Thymus (tissue), 11 donors: Measurements from ENCODE around the gene OR4N5. TPM values are rescaled to one million over a fixed set of nuclear protein-coding genes. Genes with fewer than 3 reads are reported as not detected.

ENCODE experiments used
- DNase-seq, 9 donors: peaks; one replicate each; pipeline ENCODE4 v3.0.0-alpha.2; 2013; ENCODE audit warnings: low spot score in 9 of 9, low read depth in 6 of 9, missing footprints in 1 of 9
- H3K27ac ChIP-seq, 2 donors: one replicate each; pipeline ENCODE4 v1.5.1; 2013; ENCODE audit warnings: control low read depth in 1 of 2, low read depth in 1 of 2, low read length in 1 of 2, mild to moderate bottlenecking in 1 of 2, moderate library complexity in 1 of 2
- H3K27me3 ChIP-seq, 2 donors: one replicate each; pipeline ENCODE4 v1.5.1; 2013; ENCODE audit warnings: low read length in 1 of 2; ENCODE audit not compliant: control insufficient read depth in 2 of 2, insufficient read depth in 1 of 2
- H3K36me3 ChIP-seq, 2 donors: one replicate each; pipeline ENCODE4 v1.5.1; 2013; ENCODE audit warnings: low read length in 1 of 2, mild to moderate bottlenecking in 1 of 2, moderate library complexity in 1 of 2; ENCODE audit not compliant: control insufficient read depth in 2 of 2, insufficient read depth in 2 of 2
- H3K4me1 ChIP-seq, 2 donors: one replicate each; pipeline ENCODE4 v1.5.1; 2013; ENCODE audit warnings: low read length in 2 of 2; ENCODE audit not compliant: control insufficient read depth in 2 of 2, insufficient read depth in 2 of 2
- H3K4me3 ChIP-seq, 2 donors: one replicate each; pipeline ENCODE4 v1.5.1; 2013; ENCODE audit warnings: low read length in 2 of 2, control low read depth in 1 of 2, mild to moderate bottlenecking in 1 of 2
- H3K9me3 ChIP-seq, 2 donors: one replicate each; pipeline ENCODE4 v1.5.1; 2013; ENCODE audit warnings: low read length in 1 of 2, mild to moderate bottlenecking in 1 of 2; ENCODE audit not compliant: control insufficient read depth in 2 of 2, insufficient read depth in 1 of 2
- WGBS: extraction: QIAGEN DNeasy Blood & Tissue Kit; methylation state at CpG from one replicate; pipeline ENCODE4 v1.1.7; 2013; 5-methylcytosine and 5-hydroxymethylcytosine counted together
- polyA plus RNA-seq: library from polyadenylated mRNA; stranded (reverse); fragments of 200-250 nt; gene quantifications from one replicate; pipeline ENCODE4 v1.2.3, GENCODE V29; 2013
- total RNA-seq: library from RNA; stranded (reverse); fragments of 120-200 nt; gene quantifications from one replicate; pipeline ENCODE4 v1.2.4, GENCODE V29; 2013
- donor health status: healthy.

OR4N5 gene
- total and polyA plus RNA-seq, 2 donors: under 0.01 TPM; not detected in 1

- H3K4me3 ChIP-seq: no peak overlapping the region
- H3K9me3 ChIP-seq: no peaks in the 10 kb centered on the region
- H3K36me3 ChIP-seq: no peaks in the 10 kb centered on the region
- no peak for DNase-seq
- H3K4me1 ChIP-seq: no peaks in the 10 kb centered on the region
- 58% methylated on average over 5 of the region's 5 CpGs for WGBS
- no peaks in the 10 kb centered on the region for H3K27me3 ChIP-seq
- H3K27ac ChIP-seq: no peak overlapping the region
These were observed 45.6 kb downstream of the OR4N5 start for GRCh38 chr14:20184181-20184580.

- H3K4me3 ChIP-seq: no peak within 1 kb of the TSS
- no peaks in the 10 kb centered on the region for H3K4me1 ChIP-seq
- no peak for DNase-seq
- no peak within 1 kb of the TSS for H3K27ac ChIP-seq
- H3K9me3 ChIP-seq: no peaks in the 10 kb centered on the region
- no peaks in the 10 kb centered on the region for H3K36me3 ChIP-seq
- no peaks in the 10 kb centered on the region for H3K27me3 ChIP-seq
- WGBS: 72% methylated on average over 1 of the region's 1 CpG
These were observed 52.0 kb downstream of the OR4N5 start, which contains the start of gene OR11G2 for GRCh38 chr14:20190596-20190995. OR11G2 (plus strand) TSS chr14:20190896; CDS start chr14:20197438, 6,542 bp downstream.

- H3K36me3 ChIP-seq: no peaks in the 10 kb centered on the region
- no peak overlapping the region for H3K27ac ChIP-seq
- no peaks in the 10 kb centered on the region for H3K9me3 ChIP-seq
- 91% methylated on average over 3 of the region's 3 CpGs for WGBS
- H3K4me3 ChIP-seq: no peak overlapping the region
- no peaks in the 10 kb centered on the region for H3K4me1 ChIP-seq
- DNase-seq: no peak
- no peaks in the 10 kb centered on the region for H3K27me3 ChIP-seq
These were observed 52.8 kb downstream of the OR4N5 start for GRCh38 chr14:20191396-20191795.

- Histone ChIP-seq H3K27me3 (no peaks in the 10 kb centered on the region), H3K9me3 (no peaks in the 10 kb centered on the region), H3K4me1 (no peaks in the 10 kb centered on the region), H3K36me3 (no peaks in the 10 kb centered on the region), H3K27ac (no peak overlapping the region), H3K4me3 (no peak overlapping the region)
- DNase-seq: no peak
These were observed 55.5 kb downstream of the OR4N5 start for GRCh38 chr14:20194101-20194500.

Other genes with a start within 250 kb of the OR4N5 start
- gene OR4K5, start 218.2 kb upstream of the OR4N5 start, total RNA-seq: not detected
- not detected for gene OR4K5, start 218.2 kb upstream of the OR4N5 start, polyA plus RNA-seq
- gene OR4K1, start 207.9 kb upstream of the OR4N5 start, total RNA-seq: not detected
- 0.02 TPM for gene OR4K1, start 207.9 kb upstream of the OR4N5 start, polyA plus RNA-seq
- gene OR4K15, start 163.2 kb upstream of the OR4N5 start, total RNA-seq: not detected
- gene OR4K15, start 163.2 kb upstream of the OR4N5 start, polyA plus RNA-seq: not detected
- gene OR4Q2, start 136.7 kb upstream of the OR4N5 start, total RNA-seq: not detected
- not detected for gene OR4Q2, start 136.7 kb upstream of the OR4N5 start, polyA plus RNA-seq
- not detected for gene OR4K14, start 119.5 kb upstream of the OR4N5 start, total RNA-seq
- not detected for gene OR4K14, start 119.5 kb upstream of the OR4N5 start, polyA plus RNA-seq
- not detected for gene OR4K13, start 102.8 kb upstream of the OR4N5 start, total RNA-seq
- gene OR4K13, start 102.8 kb upstream of the OR4N5 start, polyA plus RNA-seq: not detected
- not detected for gene OR4L1, start 78.8 kb upstream of the OR4N5 start, total RNA-seq
- not detected for gene OR4L1, start 78.8 kb upstream of the OR4N5 start, polyA plus RNA-seq
- gene OR4K17, start 28.1 kb upstream of the OR4N5 start, total RNA-seq: not detected
- gene OR4K17, start 28.1 kb upstream of the OR4N5 start, polyA plus RNA-seq: under 0.01 TPM
- gene OR11G2, start 52.1 kb downstream of the OR4N5 start, total RNA-seq: not detected
- gene OR11G2, start 52.1 kb downstream of the OR4N5 start, polyA plus RNA-seq: not detected
- not detected for gene OR11H6, start 84.9 kb downstream of the OR4N5 start, total RNA-seq
- not detected for gene OR11H6, start 84.9 kb downstream of the OR4N5 start, polyA plus RNA-seq
- not detected for gene OR11H7, start 90.2 kb downstream of the OR4N5 start, total RNA-seq
- not detected for gene OR11H7, start 90.2 kb downstream of the OR4N5 start, polyA plus RNA-seq
- not detected for gene OR11H4, start 100.5 kb downstream of the OR4N5 start, total RNA-seq
- gene OR11H4, start 100.5 kb downstream of the OR4N5 start, polyA plus RNA-seq: not detected
- 15.7 TPM for gene TTC5, start 167.1 kb downstream of the OR4N5 start, total RNA-seq
- 7.2 TPM for gene TTC5, start 167.1 kb downstream of the OR4N5 start, polyA plus RNA-seq
- 37.9 TPM for gene CCNB1IP1, start 194.5 kb downstream of the OR4N5 start, total RNA-seq
- gene CCNB1IP1, start 194.5 kb downstream of the OR4N5 start, polyA plus RNA-seq: 58.6 TPM
- 17.0 TPM for gene PARP2, start 204.8 kb downstream of the OR4N5 start, total RNA-seq
- gene PARP2, start 204.8 kb downstream of the OR4N5 start, polyA plus RNA-seq: 12.7 TPM